GM21381 (cell line): Measurements from ENCODE around the gene DDX39B.
"Not testable (repeated sequence)": the region's sequence is repeated elsewhere in the genome, so short reads cannot be mapped to it uniquely, and the experiment has no call there.

Experiments used
- ATAC-seq: cut with Tn5 transposase; IDR thresholded peaks from one replicate; pipeline ENCODE4 v1.9.1; 2021; ENCODE audit warnings: mild to moderate bottlenecking, moderate library complexity; ENCODE audit not compliant: unreplicated experiment

Gene DDX39B

DNA sequence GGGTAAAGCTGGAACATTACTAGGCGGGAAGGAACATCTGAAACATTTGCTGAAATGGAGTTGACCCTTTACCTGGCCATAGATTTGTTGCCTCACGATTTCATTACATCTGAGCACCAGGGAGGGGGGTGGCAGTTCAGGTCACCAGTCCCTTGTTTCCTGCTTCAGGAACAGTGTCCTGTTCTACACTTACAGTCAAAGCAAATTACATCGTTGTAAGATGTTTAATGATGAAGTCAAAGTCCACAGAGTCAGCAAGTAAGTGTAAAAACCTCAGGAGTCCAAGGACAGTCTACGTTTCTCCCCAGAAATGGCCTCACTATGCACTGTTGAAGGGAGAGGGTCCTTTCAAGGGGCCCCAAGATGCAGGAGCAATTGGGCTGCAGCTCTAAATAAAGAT is 52.7 kb downstream of the DDX39B start:
- ATAC-seq = no peak

DNA sequence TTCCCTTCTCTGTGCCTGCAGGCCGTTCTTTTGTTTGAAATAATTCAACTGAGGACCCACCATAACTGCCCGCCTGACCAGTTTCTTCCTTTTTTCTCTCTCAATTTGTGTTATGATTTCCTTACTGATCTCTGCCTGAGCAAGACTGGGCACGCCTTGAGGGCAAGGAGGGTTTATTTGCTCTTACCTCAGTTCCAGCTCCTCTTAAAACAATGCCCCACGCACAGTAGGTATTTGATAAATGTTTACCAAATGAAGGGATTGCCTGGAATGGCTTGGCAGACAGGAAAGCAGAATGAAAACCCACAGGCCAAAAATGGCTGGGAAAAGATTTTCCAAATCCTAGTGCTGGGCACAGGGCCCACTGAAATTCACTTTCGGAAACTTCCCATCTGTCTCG is 54.1 kb downstream of the DDX39B start:
- ATAC-seq = not testable (repeated sequence)

GRCh38 chr6:31486065-31486837 is 55.6 kb downstream of the DDX39B start:
- ATAC-seq = not testable (repeated sequence)

DNA sequence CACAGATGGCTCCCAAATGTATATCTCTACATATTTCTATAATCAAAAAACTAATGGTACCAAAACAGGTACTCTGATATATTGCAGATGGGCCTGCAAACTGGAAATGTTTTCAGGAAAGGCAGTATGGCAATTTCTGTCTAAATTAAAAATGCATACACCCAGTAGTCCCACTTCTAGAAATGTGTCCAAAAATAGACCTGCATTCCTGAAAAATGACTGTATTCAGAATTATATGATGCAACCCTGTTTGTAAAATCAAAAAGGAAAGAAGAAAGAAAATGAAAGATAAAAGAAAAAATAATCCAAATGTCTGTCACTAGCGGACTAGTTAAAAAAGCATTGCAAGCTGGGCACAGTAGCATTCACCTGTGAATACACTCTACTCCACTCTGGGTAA is 56.7 kb downstream of the DDX39B start:
- ATAC-seq = no peak

- ATAC-seq = no peak
Observed at GRCh38 chr6:31483392-31483791, 58.4 kb downstream of the DDX39B start.

DNA sequence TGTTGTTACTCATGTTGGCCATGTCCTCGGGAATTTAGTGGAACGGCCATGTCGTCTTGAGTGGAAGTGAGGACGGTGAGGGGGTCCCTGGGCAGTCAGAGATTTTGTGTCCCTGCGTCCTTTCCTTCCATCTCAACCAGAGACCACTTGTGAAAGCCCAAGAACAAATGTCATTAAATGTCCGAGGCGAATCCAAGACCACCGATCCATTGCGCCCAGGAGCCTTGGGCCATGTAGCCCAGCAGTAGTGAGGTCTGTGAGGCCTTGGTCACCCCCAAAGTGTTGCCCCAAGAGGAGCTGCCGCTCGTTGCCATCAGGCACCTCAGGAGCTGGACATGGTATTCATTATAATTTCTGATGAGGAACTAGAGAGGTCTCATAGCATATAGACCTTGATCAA is 61.2 kb downstream of the DDX39B start:
- no peak for ATAC-seq
